Body of pancreas (tissue), 4 donors: ENCODE measurements around the gene FOS.

Source experiments
- CTCF ChIP-seq, 7 experiments: fragments of 450-650 bp in 4 of 7; fragments of 200-600 bp in 3 of 7; sonication (generic) in 3 of 7; IDR thresholded peaks; one replicate each; pipeline ENCODE4 v1.5.1; 2016 to 2019; ENCODE audit warnings: antibody characterized with exemption in 7 of 7
- POLR2A ChIP-seq, 3 donors: fragments of 450-650 bp; IDR thresholded peaks; one replicate each; pipeline ENCODE4 v1.6.1; 2016; ENCODE audit warnings: antibody characterized with exemption in 3 of 3, mild to moderate bottlenecking in 2 of 3

DNA sequence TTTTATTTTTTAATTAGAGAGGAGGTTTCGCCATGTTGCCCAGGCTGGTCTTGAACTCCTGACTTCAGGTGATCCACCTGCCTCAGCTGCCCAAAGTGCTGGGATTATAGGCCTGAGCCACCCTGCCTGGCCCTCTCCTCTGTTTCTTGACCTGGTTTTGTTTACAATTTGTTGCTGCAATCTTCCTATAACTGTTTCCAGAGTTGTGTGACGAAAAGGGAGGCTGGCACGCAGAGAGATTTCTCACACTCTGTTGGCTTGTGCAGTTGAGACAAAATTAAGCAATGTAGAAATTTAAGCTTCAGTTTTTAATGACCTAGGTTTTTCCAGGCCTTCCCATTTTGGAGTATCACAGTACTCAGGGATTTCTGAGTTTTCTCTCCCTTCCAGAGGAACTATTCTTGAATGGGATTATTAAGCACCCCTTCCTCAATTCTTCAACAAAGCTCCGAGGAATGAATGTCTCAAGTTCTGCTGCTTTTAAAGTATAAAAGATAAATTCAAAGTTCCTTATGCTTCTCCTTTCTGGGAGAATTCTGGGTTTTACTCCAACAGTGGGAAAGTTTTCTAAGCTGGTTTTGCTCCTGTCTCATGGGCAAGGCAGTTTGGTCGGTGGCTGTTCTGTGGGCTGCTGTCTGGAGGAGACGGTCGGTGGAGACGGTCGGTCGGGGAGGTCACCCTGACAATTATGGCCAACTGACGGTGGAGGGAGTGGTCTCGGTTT is 20.4 kb upstream of the FOS start:
- TF ChIP-seq CTCF (IDR thresholded peaks at IDR 0.05) (no peak), POLR2A (IDR thresholded peaks at IDR 0.05) (no peak)
